Cardiac fibroblast (primary cell): ENCODE measurements around the gene ADAMTS20.
"Not testable (repeated sequence)": the region's sequence is repeated elsewhere in the genome, so short reads cannot be mapped to it uniquely, and the experiment has no call there.

Source experiments
- DNase-seq, 2 donors: peaks; one replicate each; pipeline versions ENCODE4 v3.0.0 to v3.0.0-alpha.2; 2010; ENCODE audit warnings: low read depth in 2 of 2
- H3K4me3 ChIP-seq, 2 donors: replicated peaks in 1 of 2; 1 replicate in 1 of 2; 2 replicates in 1 of 2; pipeline ENCODE4 v1.5.1; 2011; ENCODE audit warnings: low read depth in 2 of 2, low read length in 2 of 2, mild to moderate bottlenecking in 2 of 2, moderate library complexity in 1 of 2
- TF ChIP-seq, protein P1 (sequence below): IDR thresholded peaks from one replicate; pipeline ENCODE4 v1.5.1; 2011; ENCODE audit warnings: low read depth, mild to moderate bottlenecking, low read length, inconsistent platforms

The ADAMTS20 gene

GRCh38 chr12:43349863-43350262 is 202.1 kb downstream of the ADAMTS20 start:
- TF ChIP-seq, protein P1, sequence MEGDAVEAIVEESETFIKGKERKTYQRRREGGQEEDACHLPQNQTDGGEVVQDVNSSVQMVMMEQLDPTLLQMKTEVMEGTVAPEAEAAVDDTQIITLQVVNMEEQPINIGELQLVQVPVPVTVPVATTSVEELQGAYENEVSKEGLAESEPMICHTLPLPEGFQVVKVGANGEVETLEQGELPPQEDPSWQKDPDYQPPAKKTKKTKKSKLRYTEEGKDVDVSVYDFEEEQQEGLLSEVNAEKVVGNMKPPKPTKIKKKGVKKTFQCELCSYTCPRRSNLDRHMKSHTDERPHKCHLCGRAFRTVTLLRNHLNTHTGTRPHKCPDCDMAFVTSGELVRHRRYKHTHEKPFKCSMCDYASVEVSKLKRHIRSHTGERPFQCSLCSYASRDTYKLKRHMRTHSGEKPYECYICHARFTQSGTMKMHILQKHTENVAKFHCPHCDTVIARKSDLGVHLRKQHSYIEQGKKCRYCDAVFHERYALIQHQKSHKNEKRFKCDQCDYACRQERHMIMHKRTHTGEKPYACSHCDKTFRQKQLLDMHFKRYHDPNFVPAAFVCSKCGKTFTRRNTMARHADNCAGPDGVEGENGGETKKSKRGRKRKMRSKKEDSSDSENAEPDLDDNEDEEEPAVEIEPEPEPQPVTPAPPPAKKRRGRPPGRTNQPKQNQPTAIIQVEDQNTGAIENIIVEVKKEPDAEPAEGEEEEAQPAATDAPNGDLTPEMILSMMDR, result no peak
- no peak overlapping the region for H3K4me3 ChIP-seq

DNA sequence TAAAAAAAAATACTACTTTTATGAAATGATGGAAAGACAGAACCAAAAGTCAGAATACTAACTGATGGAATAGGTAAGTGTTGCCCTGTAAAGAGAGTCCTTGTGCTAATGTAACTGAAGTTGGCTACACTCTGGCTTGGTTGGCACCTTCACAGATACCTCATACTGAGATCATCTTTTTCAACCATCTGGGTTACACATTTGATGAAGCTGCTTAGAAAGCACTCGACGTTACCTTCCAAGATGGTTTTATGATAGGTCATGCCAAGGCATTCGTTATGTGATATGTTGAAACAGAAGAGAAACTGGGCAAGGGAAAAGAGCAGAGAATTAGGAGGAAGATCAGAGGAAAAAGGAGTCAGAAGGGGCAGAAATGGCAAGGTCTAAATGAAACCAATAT is 203.8 kb downstream of the ADAMTS20 start:
- H3K4me3 ChIP-seq, result no peak overlapping the region
- no peak for DNase-seq
- TF ChIP-seq, protein P1, result no peak

More at GRCh38 chr12:43349863-43350262, 202.1 kb downstream of the ADAMTS20 start:
- peak; percentile 21 to 46 for DNase-seq

DNA sequence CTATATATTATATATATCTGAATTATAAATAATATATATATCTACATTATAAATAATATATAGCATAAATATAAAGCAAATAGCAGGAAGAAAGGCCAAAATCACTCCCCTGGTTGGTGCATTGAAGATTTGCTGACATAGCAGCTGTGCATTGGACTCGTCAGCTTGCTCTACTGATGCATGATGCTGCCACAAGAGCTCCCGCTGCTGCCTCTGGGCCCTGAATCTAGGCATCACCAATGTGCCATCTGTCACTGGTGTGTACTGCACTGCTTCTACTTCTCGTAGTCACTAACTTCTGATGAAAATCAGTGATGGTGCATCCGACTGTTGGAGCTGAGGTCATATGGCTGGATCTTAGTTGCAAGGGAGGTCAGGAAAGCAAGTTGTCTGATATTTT is 205.0 kb downstream of the ADAMTS20 start:
- TF ChIP-seq, protein P1, result no peak
- no peak for DNase-seq

DNA sequence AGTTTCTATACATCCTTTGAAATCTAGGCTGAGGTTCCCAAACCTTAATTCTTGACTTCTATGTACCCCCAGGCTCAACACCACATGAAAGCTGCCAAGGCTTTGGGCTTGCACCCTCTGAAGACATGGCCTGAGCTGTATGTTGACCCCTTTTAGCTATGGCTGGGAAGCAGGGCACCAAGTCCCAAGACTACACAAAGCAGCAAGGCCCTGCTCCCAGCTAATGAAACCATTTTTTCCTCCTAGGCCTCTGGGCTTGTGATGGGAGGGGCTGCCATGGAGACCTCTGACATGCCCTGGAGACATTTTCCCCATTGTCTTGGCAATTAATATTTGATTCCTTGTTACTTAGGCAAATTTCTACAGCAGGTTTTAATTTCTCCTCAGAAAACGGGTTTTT is 207.0 kb downstream of the ADAMTS20 start:
- no peak for DNase-seq
- no peak overlapping the region for H3K4me3 ChIP-seq
- TF ChIP-seq, protein P1, result no peak

More for the DNA sequence above, 205.0 kb downstream of the ADAMTS20 start:
- no peak overlapping the region for H3K4me3 ChIP-seq

DNA sequence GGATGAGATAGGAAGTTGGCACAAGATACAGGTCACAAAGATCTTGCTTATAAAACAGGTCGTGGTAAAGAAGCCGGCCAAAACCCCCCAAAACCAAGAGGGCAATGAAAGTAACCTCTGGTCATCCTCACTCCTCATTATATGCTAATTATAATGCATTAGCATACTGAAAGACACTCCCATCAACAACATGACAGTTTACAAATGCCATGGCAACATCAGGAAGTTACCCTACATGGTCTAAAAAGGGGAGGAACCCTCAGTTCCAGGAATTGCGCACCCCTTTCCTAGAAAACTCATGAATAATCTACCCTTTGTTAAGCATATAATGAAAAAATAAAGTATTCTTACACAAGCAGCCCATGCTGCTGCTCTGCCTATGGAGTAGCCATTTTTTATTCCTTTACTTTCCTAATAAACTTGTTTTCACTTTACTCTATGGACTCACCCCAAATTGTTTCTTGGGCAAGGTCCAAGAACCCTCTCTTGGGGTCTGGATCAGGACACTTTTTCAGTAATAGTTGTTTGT is 210.2 kb downstream of the ADAMTS20 start:
- DNase-seq, H3K4me3 ChIP-seq: not testable (repeated sequence)

- peak; percentile 76 to 79 for DNase-seq
- no peak overlapping the region for H3K4me3 ChIP-seq
These were observed 213.0 kb downstream of the ADAMTS20 start for GRCh38 chr12:43338848-43339526.

More at GRCh38 chr12:43338848-43339526, 213.0 kb downstream of the ADAMTS20 start:
- TF ChIP-seq, protein P1, result peak; percentile 38
